ENCODE data around the gene CGB2.
"Not testable (repeated sequence)": the region's sequence is repeated elsewhere in the genome, so short reads cannot be mapped to it uniquely, and the experiment has no call there.

- TF ChIP-seq, protein P1, sequence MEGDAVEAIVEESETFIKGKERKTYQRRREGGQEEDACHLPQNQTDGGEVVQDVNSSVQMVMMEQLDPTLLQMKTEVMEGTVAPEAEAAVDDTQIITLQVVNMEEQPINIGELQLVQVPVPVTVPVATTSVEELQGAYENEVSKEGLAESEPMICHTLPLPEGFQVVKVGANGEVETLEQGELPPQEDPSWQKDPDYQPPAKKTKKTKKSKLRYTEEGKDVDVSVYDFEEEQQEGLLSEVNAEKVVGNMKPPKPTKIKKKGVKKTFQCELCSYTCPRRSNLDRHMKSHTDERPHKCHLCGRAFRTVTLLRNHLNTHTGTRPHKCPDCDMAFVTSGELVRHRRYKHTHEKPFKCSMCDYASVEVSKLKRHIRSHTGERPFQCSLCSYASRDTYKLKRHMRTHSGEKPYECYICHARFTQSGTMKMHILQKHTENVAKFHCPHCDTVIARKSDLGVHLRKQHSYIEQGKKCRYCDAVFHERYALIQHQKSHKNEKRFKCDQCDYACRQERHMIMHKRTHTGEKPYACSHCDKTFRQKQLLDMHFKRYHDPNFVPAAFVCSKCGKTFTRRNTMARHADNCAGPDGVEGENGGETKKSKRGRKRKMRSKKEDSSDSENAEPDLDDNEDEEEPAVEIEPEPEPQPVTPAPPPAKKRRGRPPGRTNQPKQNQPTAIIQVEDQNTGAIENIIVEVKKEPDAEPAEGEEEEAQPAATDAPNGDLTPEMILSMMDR (IDR thresholded peaks at IDR 0.05) = not testable (repeated sequence)
- not testable (repeated sequence) for TF ChIP-seq POLR2AphosphoS5, EP300 (IDR thresholded peaks at IDR 0.05)
Observed at GRCh38 chr19:49030323-49030722, 1.4 kb upstream of the CGB2 start.

All from esophagus muscularis mucosa (tissue), 4 donors.